GM18951 (cell line): ENCODE measurements around the gene ICAM1.
"Not testable (repeated sequence)": the region's sequence is repeated elsewhere in the genome, so short reads cannot be mapped to it uniquely, and the experiment has no call there.

Source experiments
- POLR2A ChIP-seq: IDR thresholded peaks from 4 replicates; pipeline ENCODE4 v1.6.1; 2011; ENCODE audit warnings: mild to moderate bottlenecking; ENCODE audit not compliant: insufficient read length, insufficient read depth; ENCODE audit errors: extremely low read depth
- in situ Hi-C: fragments of 300-500 bp; cut with MboI; formaldehyde crosslinking; loops from one replicate; pipeline ENCODE4 v1.12.0; 2022; ENCODE audit warnings: low sequenced_read_pairs, mixed read lengths, inconsistent platforms; ENCODE audit not compliant: unreplicated experiment

The ICAM1 gene

GRCh38 chr19:10269333-10270179 lies 1.4 kb upstream of the ICAM1 start:
- in situ Hi-C loops, result loop anchor here (5.0 kb wide), 1 partner anchor 113 kb away; the partner anchor contains the start of gene TYK2
- TF ChIP-seq POLR2A, result no peak

GRCh38 chr19:10270180-10270615 lies 722 bp upstream of the ICAM1 start:
- no peak for TF ChIP-seq POLR2A
- in situ Hi-C loops, result no loop called here

GRCh38 chr19:10271543-10272086 lies 695 bp downstream of the ICAM1 start:
- in situ Hi-C loops, result no loop called here
- TF ChIP-seq POLR2A, result peak; percentile 7

- in situ Hi-C loops, result no loop called here
- TF ChIP-seq POLR2A, result no peak
These were observed 3.7 kb downstream of the ICAM1 start for GRCh38 chr19:10274589-10274988.

GRCh38 chr19:10277795-10278589 lies 7.1 kb downstream of the ICAM1 start:
- in situ Hi-C loops, result no loop called here
- no peak for TF ChIP-seq POLR2A

- TF ChIP-seq POLR2A, result no peak
- in situ Hi-C loops, result no loop called here
These were observed 8.0 kb downstream of the ICAM1 start for GRCh38 chr19:10278935-10279334.

- in situ Hi-C loops, result no loop called here
- no peak for TF ChIP-seq POLR2A
These were observed 9.0 kb downstream of the ICAM1 start for GRCh38 chr19:10279737-10280442.

GRCh38 chr19:10282043-10282442 lies 11.1 kb downstream of the ICAM1 start:
- in situ Hi-C loops, result not testable (repeated sequence)

GRCh38 chr19:10283301-10284064 lies 12.6 kb downstream of the ICAM1 start:
- TF ChIP-seq POLR2A, result no peak
- in situ Hi-C loops, result no loop called here

- in situ Hi-C loops, result no loop called here
These were observed 13.4 kb downstream of the ICAM1 start for GRCh38 chr19:10284065-10284959.

GRCh38 chr19:10284960-10285278 lies 14.0 kb downstream of the ICAM1 start:
- in situ Hi-C loops, result no loop called here
- TF ChIP-seq POLR2A, result peak; percentile 3

More at GRCh38 chr19:10284065-10284959, 13.4 kb downstream of the ICAM1 start:
- TF ChIP-seq POLR2A, result no peak
